ENCODE results near the gene ROBO1.
"Not testable (repeated sequence)": the region's sequence is repeated elsewhere in the genome, so short reads cannot be mapped to it uniquely, and the experiment has no call there.

Gene ROBO1

GRCh38 chr3:78894787-78895186 is 873.0 kb downstream of the ROBO1 start:
- DNase-seq: no peak

- DNase-seq: no peak
Observed at GRCh38 chr3:78893161-78893560, 874.6 kb downstream of the ROBO1 start.

- no peak for DNase-seq
Observed at GRCh38 chr3:78889348-78889747, 878.5 kb downstream of the ROBO1 start.

- DNase-seq: no peak
Observed at GRCh38 chr3:78888635-78889034, 879.2 kb downstream of the ROBO1 start.

GRCh38 chr3:78887547-78888011 is 880.2 kb downstream of the ROBO1 start:
- DNase-seq: no peak

GRCh38 chr3:78887029-78887428 is 880.8 kb downstream of the ROBO1 start:
- no peak for DNase-seq

- DNase-seq: not testable (repeated sequence)
Observed at GRCh38 chr3:78884567-78884966, 883.2 kb downstream of the ROBO1 start.

GRCh38 chr3:78882251-78882650 is 885.5 kb downstream of the ROBO1 start:
- DNase-seq: no peak

GRCh38 chr3:78881501-78881900 is 886.3 kb downstream of the ROBO1 start:
- DNase-seq: no peak

GRCh38 chr3:78880603-78881461 is 887.0 kb downstream of the ROBO1 start:
- DNase-seq: no peak

GRCh38 chr3:78879295-78879860 is 888.4 kb downstream of the ROBO1 start:
- no peak for DNase-seq

- no peak for DNase-seq
Observed at GRCh38 chr3:78878789-78879188, 889.0 kb downstream of the ROBO1 start.

- no peak for DNase-seq
Observed at GRCh38 chr3:78878011-78878410, 889.8 kb downstream of the ROBO1 start.

GRCh38 chr3:78875851-78876250 is 891.9 kb downstream of the ROBO1 start:
- no peak for DNase-seq

- DNase-seq: no peak
Observed at GRCh38 chr3:78875436-78875835, 892.4 kb downstream of the ROBO1 start.

- no peak for DNase-seq
Observed at GRCh38 chr3:78873641-78874040, 894.2 kb downstream of the ROBO1 start.

- no peak for DNase-seq
Observed at GRCh38 chr3:78872195-78872594, 895.6 kb downstream of the ROBO1 start.

GRCh38 chr3:78871048-78871447 is 896.8 kb downstream of the ROBO1 start:
- DNase-seq: no peak

- no peak for DNase-seq
Observed at GRCh38 chr3:78870484-78870883, 897.3 kb downstream of the ROBO1 start.

GRCh38 chr3:78868570-78868969 is 899.2 kb downstream of the ROBO1 start:
- no peak for DNase-seq

- DNase-seq: no peak
Observed at GRCh38 chr3:78867409-78868372, 900.1 kb downstream of the ROBO1 start.

- DNase-seq: no peak
Observed at GRCh38 chr3:78863306-78864203, 904.2 kb downstream of the ROBO1 start.

All from activated CD4-positive, alpha-beta T cell treated with anti-CD3 and anti-CD28 coated beads for 4 hours (primary cell).